BLaER1 treated with 17β-estradiol and CSF1 and Interleukin-3, amounts not matched to agents 10 nM and 100 nM (cell line): ENCODE measurements around the gene PKD1L1.

Experiments used
- H3K27ac ChIP-seq, 11 experiments: shearing (Covaris generic); formaldehyde crosslinking; 2 replicates each; pipeline ENCODE4 v1.8.1; 2022
- H3K27me3 ChIP-seq, 11 experiments: shearing (Covaris generic); formaldehyde crosslinking; 2 replicates each; pipeline ENCODE4 v1.8.1; 2022
- H3K36me3 ChIP-seq, 11 experiments: shearing (Covaris generic); formaldehyde crosslinking; 2 replicates each; pipeline ENCODE4 v1.8.1; 2022
- H3K4me1 ChIP-seq, 10 experiments: shearing (Covaris generic); formaldehyde crosslinking; 2 replicates each; pipeline ENCODE4 v1.8.1; 2022
- H3K4me2 ChIP-seq, 11 experiments: shearing (Covaris generic); formaldehyde crosslinking; 2 replicates each; pipeline ENCODE4 v1.8.1; 2022
- H3K4me3 ChIP-seq, 10 experiments: shearing (Covaris generic); formaldehyde crosslinking; 2 replicates each; pipeline ENCODE4 v1.8.1; 2022
- H3K9ac ChIP-seq, 11 experiments: shearing (Covaris generic); formaldehyde crosslinking; 2 replicates each; pipeline ENCODE4 v1.8.1; 2022
- H3K9me3 ChIP-seq, 11 experiments: shearing (Covaris generic); formaldehyde crosslinking; replicated peaks in 1 of 11; 2 replicates each; pipeline ENCODE4 v1.8.1; 2022
- H4K20me1 ChIP-seq, 11 experiments: shearing (Covaris generic); formaldehyde crosslinking; 2 replicates each; pipeline ENCODE4 v1.8.1; 2022
- Cebpa-rat ChIP-seq, 11 experiments: shearing (Covaris generic); IDR thresholded peaks; 2 replicates each; pipeline ENCODE4 v1.8.1; 2022

PKD1L1 gene

GRCh38 chr7:47819607-47819920 is 128.7 kb downstream of the PKD1L1 start:
- H3K9me3 ChIP-seq: no peaks in the 10 kb centered on the region
- no peaks in the 10 kb centered on the region for H3K36me3 ChIP-seq
- H4K20me1 ChIP-seq: no peaks in the 10 kb centered on the region
- H3K9ac ChIP-seq: no peak overlapping the region
- no peak for TF ChIP-seq Cebpa-rat (IDR thresholded peaks at IDR 0.05)
- no peaks in the 10 kb centered on the region for H3K27me3 ChIP-seq
- H3K4me3 ChIP-seq: no peak overlapping the region
- peaks cover 0 to 6% (median 0%) of the 10 kb centered on the region in 10 experiments; a peak in 5 of 20 replicates for H3K4me1 ChIP-seq
- no peak overlapping the region for H3K27ac ChIP-seq
- H3K4me2 ChIP-seq: no peak overlapping the region

- no peak overlapping the region for H3K9ac ChIP-seq
- no peaks in the 10 kb centered on the region for H4K20me1 ChIP-seq
- H3K4me2 ChIP-seq: no peak overlapping the region
- no peak for TF ChIP-seq Cebpa-rat (IDR thresholded peaks at IDR 0.05)
- no peak overlapping the region for H3K4me3 ChIP-seq
- H3K4me1 ChIP-seq: peaks cover 0 to 12% (median under 1%) of the 10 kb centered on the region in 10 experiments; a peak in 10 of 20 replicates
- H3K27me3 ChIP-seq: no peaks in the 10 kb centered on the region
- no peak overlapping the region for H3K27ac ChIP-seq
- no peaks in the 10 kb centered on the region for H3K36me3 ChIP-seq
- H3K9me3 ChIP-seq: no peaks in the 10 kb centered on the region
These were observed 129.3 kb downstream of the PKD1L1 start for GRCh38 chr7:47818796-47819606.

- Histone ChIP-seq H3K4me3 (no peak overlapping the region), H3K4me1 (peaks cover 0 to 22% (median 10%) of the 10 kb centered on the region in 10 experiments; a peak in 13 of 20 replicates), H3K27ac (no peak overlapping the region), H3K4me2 (no peak overlapping the region), H3K27me3 (no peaks in the 10 kb centered on the region), H3K9ac (0 out of 22 replicates have a peak overlapping the region, but pooled peaks of 1 of the 11 experiments have one; percentile 5), H4K20me1 (no peaks in the 10 kb centered on the region), H3K36me3 (no peaks in the 10 kb centered on the region), H3K9me3 (no peaks in the 10 kb centered on the region)
- no peak for TF ChIP-seq Cebpa-rat (IDR thresholded peaks at IDR 0.05)
These were observed 130.3 kb downstream of the PKD1L1 start for GRCh38 chr7:47817917-47818316.

- TF ChIP-seq Cebpa-rat (IDR thresholded peaks at IDR 0.05): no peak
- Histone ChIP-seq H3K4me1 (peaks cover 0 to 28% (median 10%) of the 10 kb centered on the region in 10 experiments; a peak in 13 of 20 replicates), H3K27me3 (no peaks in the 10 kb centered on the region), H3K36me3 (no peaks in the 10 kb centered on the region), H4K20me1 (no peaks in the 10 kb centered on the region), H3K27ac (no peak overlapping the region), H3K4me2 (no peak overlapping the region), H3K9ac (no peak overlapping the region), H3K4me3 (no peak overlapping the region), H3K9me3 (no peaks in the 10 kb centered on the region)
These were observed 131.6 kb downstream of the PKD1L1 start for GRCh38 chr7:47816647-47817046.

DNA sequence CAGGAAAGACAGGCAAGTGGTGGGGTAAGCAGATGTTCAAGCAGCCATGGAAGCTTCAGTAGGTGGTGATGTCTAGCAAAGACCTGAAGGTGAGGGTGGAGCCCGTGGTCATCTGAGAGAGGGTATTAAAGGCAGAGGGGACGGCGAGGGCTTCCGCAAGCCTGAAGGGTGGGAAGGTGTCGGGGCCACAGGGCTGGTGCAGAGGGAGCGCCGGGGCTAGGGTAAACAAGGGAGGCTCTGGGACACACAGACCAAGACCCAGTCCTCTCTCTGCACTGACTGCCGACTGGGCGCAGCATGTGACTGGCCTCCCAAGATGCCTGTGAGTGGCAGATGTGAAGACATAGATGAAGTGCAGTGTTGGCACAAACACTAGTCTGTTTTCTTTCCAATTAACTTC is 132.4 kb downstream of the PKD1L1 start:
- H4K20me1 ChIP-seq: no peaks in the 10 kb centered on the region
- H3K9me3 ChIP-seq: no peaks in the 10 kb centered on the region
- no peak overlapping the region for H3K27ac ChIP-seq
- H3K27me3 ChIP-seq: no peaks in the 10 kb centered on the region
- H3K4me1 ChIP-seq: peaks cover 0 to 28% (median 10%) of the 10 kb centered on the region in 10 experiments; a peak in 13 of 20 replicates
- H3K9ac ChIP-seq: no peak overlapping the region
- no peak overlapping the region for H3K4me3 ChIP-seq
- TF ChIP-seq Cebpa-rat (IDR thresholded peaks at IDR 0.05): no peak
- no peak overlapping the region for H3K4me2 ChIP-seq
- H3K36me3 ChIP-seq: no peaks in the 10 kb centered on the region

- Histone ChIP-seq H3K27me3 (no peaks in the 10 kb centered on the region), H3K4me2 (peak overlapping the region in 1 of 11 experiments; percentile 71; a peak in 1 of 22 replicates), H3K27ac (no peak overlapping the region), H3K9me3 (no peaks in the 10 kb centered on the region), H4K20me1 (no peaks in the 10 kb centered on the region), H3K9ac (no peak overlapping the region), H3K4me1 (peaks cover 0 to 28% (median 10%) of the 10 kb centered on the region in 10 experiments; a peak in 14 of 20 replicates), H3K4me3 (no peak overlapping the region), H3K36me3 (no peaks in the 10 kb centered on the region)
- TF ChIP-seq Cebpa-rat (IDR thresholded peaks at IDR 0.05): no peak
These were observed 133.2 kb downstream of the PKD1L1 start for GRCh38 chr7:47814905-47815613.

GRCh38 chr7:47813620-47814260 is 134.5 kb downstream of the PKD1L1 start:
- H4K20me1 ChIP-seq: no peaks in the 10 kb centered on the region
- no peaks in the 10 kb centered on the region for H3K36me3 ChIP-seq
- TF ChIP-seq Cebpa-rat (IDR thresholded peaks at IDR 0.05): no peak
- H3K27me3 ChIP-seq: no peaks in the 10 kb centered on the region
- no peak overlapping the region for H3K4me3 ChIP-seq
- H3K4me2 ChIP-seq: peak overlapping the region in 6 of 11 experiments; percentile 15 to 80 (median 58); a peak in 10 of 22 replicates
- no peak overlapping the region for H3K27ac ChIP-seq
- H3K9me3 ChIP-seq: no peaks in the 10 kb centered on the region
- H3K4me1 ChIP-seq: peaks cover 0 to 28% (median 10%) of the 10 kb centered on the region in 10 experiments; a peak in 14 of 20 replicates
- no peak overlapping the region for H3K9ac ChIP-seq

GRCh38 chr7:47812429-47813136 is 135.7 kb downstream of the PKD1L1 start:
- Histone ChIP-seq H3K4me1 (peaks cover 4 to 34% (median 14%) of the 10 kb centered on the region in 10 experiments), H3K27ac (no peak overlapping the region), H3K9ac (no peak overlapping the region), H3K4me3 (no peak overlapping the region), H3K36me3 (no peaks in the 10 kb centered on the region), H4K20me1 (no peaks in the 10 kb centered on the region), H3K27me3 (no peaks in the 10 kb centered on the region), H3K4me2 (peak overlapping the region in 1 of 11 experiments; percentile 80; a peak in 3 of 22 replicates), H3K9me3 (no peaks in the 10 kb centered on the region)
- no peak for TF ChIP-seq Cebpa-rat (IDR thresholded peaks at IDR 0.05)
